Esophagus squamous epithelium (tissue), 4 donors: Measurements from ENCODE around the gene FAM184B.

Experiments
- POLR2A ChIP-seq, 4 donors: fragments of 450-650 bp; IDR thresholded peaks; one replicate each; pipeline ENCODE4 v1.6.1; 2017; ENCODE audit warnings: antibody characterized with exemption in 4 of 4, mild to moderate bottlenecking in 4 of 4, moderate library complexity in 3 of 4
- TF ChIP-seq, protein P1 (sequence below), 6 experiments: fragments of 450-650 bp in 4 of 6; fragments of 200-600 bp in 2 of 6; sonication (generic) in 2 of 6; IDR thresholded peaks; one replicate each; pipeline ENCODE4 v1.5.1; 2016 to 2019; ENCODE audit warnings: antibody characterized with exemption in 6 of 6, mild to moderate bottlenecking in 4 of 6, moderate library complexity in 4 of 6

DNA sequence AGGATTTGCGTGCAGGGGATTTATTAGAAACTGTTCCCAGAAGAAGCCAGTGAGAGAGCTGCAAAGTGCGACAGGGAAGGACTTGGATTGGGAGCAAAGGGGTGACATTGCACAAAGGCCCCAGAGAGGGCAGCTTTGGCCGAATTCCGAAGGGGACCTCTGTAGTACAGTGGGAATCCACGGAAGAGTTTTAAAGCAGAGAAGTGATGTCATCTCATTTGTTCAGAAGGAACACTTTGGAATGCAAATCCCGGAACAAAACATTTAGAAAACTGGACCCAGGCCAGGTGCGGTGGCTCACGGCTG, 71.7 kb downstream of the FAM184B start:
- TF ChIP-seq, protein P1, sequence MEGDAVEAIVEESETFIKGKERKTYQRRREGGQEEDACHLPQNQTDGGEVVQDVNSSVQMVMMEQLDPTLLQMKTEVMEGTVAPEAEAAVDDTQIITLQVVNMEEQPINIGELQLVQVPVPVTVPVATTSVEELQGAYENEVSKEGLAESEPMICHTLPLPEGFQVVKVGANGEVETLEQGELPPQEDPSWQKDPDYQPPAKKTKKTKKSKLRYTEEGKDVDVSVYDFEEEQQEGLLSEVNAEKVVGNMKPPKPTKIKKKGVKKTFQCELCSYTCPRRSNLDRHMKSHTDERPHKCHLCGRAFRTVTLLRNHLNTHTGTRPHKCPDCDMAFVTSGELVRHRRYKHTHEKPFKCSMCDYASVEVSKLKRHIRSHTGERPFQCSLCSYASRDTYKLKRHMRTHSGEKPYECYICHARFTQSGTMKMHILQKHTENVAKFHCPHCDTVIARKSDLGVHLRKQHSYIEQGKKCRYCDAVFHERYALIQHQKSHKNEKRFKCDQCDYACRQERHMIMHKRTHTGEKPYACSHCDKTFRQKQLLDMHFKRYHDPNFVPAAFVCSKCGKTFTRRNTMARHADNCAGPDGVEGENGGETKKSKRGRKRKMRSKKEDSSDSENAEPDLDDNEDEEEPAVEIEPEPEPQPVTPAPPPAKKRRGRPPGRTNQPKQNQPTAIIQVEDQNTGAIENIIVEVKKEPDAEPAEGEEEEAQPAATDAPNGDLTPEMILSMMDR (IDR thresholded peaks at IDR 0.05), result no peak
- no peak for TF ChIP-seq POLR2A (IDR thresholded peaks at IDR 0.05)
